Measurements from ENCODE around the gene PLEKHA8.

Gene PLEKHA8

GRCh38 chr7:30169579-30169978, 141.4 kb downstream of the PLEKHA8 start:
- peak; percentile 27 for DNase-seq (ENCODE audit: low spot score)

- no peak for DNase-seq (ENCODE audit: low spot score)
These were observed 142.4 kb downstream of the PLEKHA8 start for GRCh38 chr7:30170476-30171205.

- peak; percentile 54 for DNase-seq (ENCODE audit: low spot score)
These were observed 143.7 kb downstream of the PLEKHA8 start for GRCh38 chr7:30171766-30172447.

- DNase-seq (ENCODE audit: low spot score), result peak; percentile 11
These were observed 144.2 kb downstream of the PLEKHA8 start for GRCh38 chr7:30172451-30172850.

- DNase-seq (ENCODE audit: low spot score), result peak; percentile 87
These were observed 145.1 kb downstream of the PLEKHA8 start for GRCh38 chr7:30173058-30173897.

GRCh38 chr7:30175180-30175579, 147.0 kb downstream of the PLEKHA8 start:
- peak; percentile 18 for DNase-seq (ENCODE audit: low spot score)

GRCh38 chr7:30175636-30176147, 147.5 kb downstream of the PLEKHA8 start:
- DNase-seq (ENCODE audit: low spot score), result no peak

- no peak for DNase-seq (ENCODE audit: low spot score)
These were observed 148.4 kb downstream of the PLEKHA8 start for GRCh38 chr7:30176463-30177109.

- DNase-seq (ENCODE audit: low spot score), result no peak
These were observed 149.0 kb downstream of the PLEKHA8 start for GRCh38 chr7:30177186-30177585.

GRCh38 chr7:30177965-30178364, 149.8 kb downstream of the PLEKHA8 start:
- no peak for DNase-seq (ENCODE audit: low spot score)

- no peak for DNase-seq (ENCODE audit: low spot score)
These were observed 150.7 kb downstream of the PLEKHA8 start for GRCh38 chr7:30178748-30179436.
